K562 (cell line): ENCODE results near the gene DGCR2. TPM values are rescaled to one million over a fixed set of nuclear protein-coding genes. Genes with fewer than 3 reads are reported as not detected.

Source experiments
- CBX3 ChIP-seq, 2 experiments: IDR thresholded peaks; 1 replicate in 1 of 2; 2 replicates in 1 of 2; pipeline ENCODE4 v1.6.1; 2012; ENCODE audit warnings: inconsistent platforms in 2 of 2, low read length in 2 of 2, borderline replicate concordance in 1 of 2, control low read depth in 1 of 2
- CHD1 ChIP-seq: fragments of 200-600 bp; sonication (generic); IDR thresholded peaks from one replicate; pipeline ENCODE4 v1.6.1; 2012; ENCODE audit warnings: mild to moderate bottlenecking, moderate library complexity, low read length, inconsistent platforms
- CLOCK ChIP-seq: fragments of 250-450 bp; sonication (Bioruptor Pico); IDR thresholded peaks from 2 replicates; pipeline ENCODE4 v1.4.0; 2020; ENCODE audit warnings: mild to moderate bottlenecking, moderate library complexity, borderline replicate concordance
- ETS2 ChIP-seq: IDR thresholded peaks from 2 replicates; pipeline ENCODE4 v1.6.1; 2016; ENCODE audit warnings: borderline replicate concordance, missing genetic modification characterization, mild to moderate bottlenecking, moderate library complexity, missing compliant biosample characterization; ENCODE audit not compliant: poor library complexity, severe bottlenecking
- HIVEP1 ChIP-seq: fragments of 250-450 bp; sonication (Bioruptor Pico); IDR thresholded peaks from 2 replicates; pipeline ENCODE4 v1.4.0; 2020; ENCODE audit warnings: mild to moderate bottlenecking
- NFATC3 ChIP-seq: fragments of 450-650 bp; IDR thresholded peaks from 2 replicates; pipeline ENCODE4 v1.6.1; 2017; ENCODE audit warnings: mild to moderate bottlenecking
- RB1 ChIP-seq: fragments of 450-650 bp; IDR thresholded peaks from 2 replicates; pipeline ENCODE4 v1.6.1; 2017; ENCODE audit warnings: low read depth, mild to moderate bottlenecking
- RBM22 ChIP-seq: fragments of 200-400 bp; formaldehyde crosslinking; IDR thresholded peaks from 2 replicates; pipeline ENCODE4 v1.6.1; 2018; ENCODE audit warnings: low read length, low read depth; ENCODE audit not compliant: poor library complexity, severe bottlenecking
- TFAP4 ChIP-seq: sonication (generic); formaldehyde crosslinking; IDR thresholded peaks from 2 replicates; pipeline ENCODE4 v1.8.0; 2022; ENCODE audit warnings: missing genetic modification reagents, mild to moderate bottlenecking, moderate library complexity, borderline replicate concordance
- TOE1 ChIP-seq, 2 experiments: fragments of 450-650 bp in 1 of 2; sonication (generic) in 1 of 2; formaldehyde crosslinking in 1 of 2; IDR thresholded peaks; 2 replicates each; pipeline versions ENCODE4 v1.7.1 to v1.8.0; 2016 to 2022; ENCODE audit warnings: borderline replicate concordance in 2 of 2, mild to moderate bottlenecking in 2 of 2, antibody characterized with exemption in 1 of 2, inconsistent platforms in 1 of 2, low read depth in 1 of 2, missing genetic modification reagents in 1 of 2, moderate library complexity in 1 of 2
- USF1 ChIP-seq: sonication (generic); formaldehyde crosslinking; IDR thresholded peaks from 2 replicates; pipeline ENCODE4 v1.9.0; 2022; ENCODE audit warnings: mild to moderate bottlenecking, missing genetic modification reagents
- WHSC1 ChIP-seq: IDR thresholded peaks from one replicate; pipeline ENCODE4 v1.6.1; 2012; ENCODE audit warnings: low read length, control low read depth, inconsistent platforms
- ZNF124 ChIP-seq: sonication (generic); formaldehyde crosslinking; IDR thresholded peaks from 2 replicates; pipeline ENCODE4 v1.8.1; 2022; ENCODE audit warnings: missing genetic modification reagents
- ZNF282 ChIP-seq: sonication (generic); formaldehyde crosslinking; IDR thresholded peaks from 2 replicates; pipeline ENCODE4 v1.8.1; 2023; ENCODE audit warnings: missing genetic modification reagents
- ZNF316 ChIP-seq: fragments of 450-650 bp; IDR thresholded peaks from 2 replicates; pipeline ENCODE4 v1.6.1; 2016
- ZNF740 ChIP-seq, 3 experiments: fragments of 200-800 bp in 1 of 3; sonication (Bioruptor generic) in 1 of 3; sonication (generic) in 1 of 3; formaldehyde crosslinking in 1 of 3; IDR thresholded peaks; 2 replicates each; pipeline versions ENCODE4 v1.6.1 to v1.8.0; 2016 to 2022; ENCODE audit warnings: mild to moderate bottlenecking in 2 of 3, missing compliant biosample characterization in 2 of 3, missing genetic modification characterization in 2 of 3, missing genetic modification reagents in 1 of 3
- polyA plus RNA-seq, 8 experiments: library from polyadenylated mRNA; depleted of rRNA in 4 of 8; stranded (reverse) in 5 of 8; unstranded in 3 of 8; fragments of >200 nt; fragmentation: Nextera tagmentation in 2 of 8; fragmentation: Illumina TruSeq in 1 of 8; extraction: Ambion mirVana in 2 of 8; extraction: Trizol in 1 of 8; gene quantifications; 2 replicates each; pipeline versions ENCODE4 v1.2.1 to v1.2.3, GENCODE V29; 2011 to 2014; ENCODE audit warnings: inconsistent platforms in 1 of 8, missing spikeins in 1 of 8
- total RNA-seq, 7 experiments: library from RNA; depleted of rRNA in 6 of 7; stranded (reverse); fragments of >200 nt in 6 of 7; fragmentation: Illumina TruSeq in 2 of 7; extraction: Trizol in 2 of 7; gene quantifications; 2 replicates each; pipeline versions ENCODE4 v1.2.1 to v1.2.3, GENCODE V29; 2011 to 2021; ENCODE audit warnings: low replicate concordance in 1 of 7
- TF ChIP-seq, protein P1 (sequence below): sonication (generic); formaldehyde crosslinking; IDR thresholded peaks from 2 replicates; pipeline ENCODE4 v1.8.0; 2022; ENCODE audit warnings: mild to moderate bottlenecking, missing genetic modification reagents
- TF ChIP-seq, protein P2 (sequence below): fragments of 250-450 bp; sonication (Bioruptor Pico); IDR thresholded peaks from 2 replicates; pipeline ENCODE4 v1.6.1; 2021; ENCODE audit warnings: mild to moderate bottlenecking

The DGCR2 gene
- total and polyA plus RNA-seq, 9 of the 15 experiments (the other 6 are each of a cell fraction or from before 2014, with no cell fraction given), result 0.69 to 101 (median 56.4) TPM

DNA sequence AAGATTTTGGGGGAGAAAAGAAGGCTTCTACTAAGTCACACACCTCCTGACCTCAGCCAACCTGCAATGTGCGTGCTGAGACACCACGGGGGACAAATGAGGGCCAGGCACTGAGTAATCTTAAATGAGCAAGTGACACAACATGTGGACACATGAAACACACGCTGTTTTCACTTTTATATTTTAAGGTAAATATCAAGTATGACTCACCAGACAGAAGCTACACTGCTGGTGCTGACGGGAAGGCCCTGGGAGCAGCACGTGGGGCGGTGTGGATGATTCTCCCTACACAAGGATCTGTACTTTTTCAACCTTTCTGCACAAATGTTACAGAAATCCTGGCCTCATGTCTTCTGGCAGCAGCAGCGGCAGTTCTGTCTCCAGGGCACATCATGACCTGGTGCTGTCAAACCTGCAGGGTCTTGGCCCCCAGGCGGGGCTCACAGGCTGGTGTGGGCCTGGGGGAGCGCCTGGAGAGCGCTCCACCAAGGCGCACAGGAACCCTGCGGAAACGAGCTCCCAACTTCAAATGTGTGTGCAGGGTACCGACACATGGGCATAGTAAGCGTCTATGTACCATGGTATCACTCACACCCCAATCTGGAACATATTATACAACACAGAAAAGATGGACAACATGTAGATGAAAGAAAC lies 61.7 kb downstream of the DGCR2 start (continued):
- TF ChIP-seq ZNF740 (CRISPR knock-in tag; IDR thresholded peaks at IDR 0.05) (peak; percentile 6; the same call in 1 of the 2 replicates), ZNF740 (tag; IDR thresholded peaks at IDR 0.05) (no peak), CHD1 (peak; percentile 9), WHSC1 (peak; percentile 52), USF1 (CRISPR knock-in tag) (peak; percentile 56), RB1 (no peak), TOE1 (IDR thresholded peaks at IDR 0.05; ENCODE audit: borderline replicate concordance) (no peak), TOE1 (CRISPR knock-in tag; IDR thresholded peaks at IDR 0.05; ENCODE audit: borderline replicate concordance, low read depth) (0 out of 2 replicates have a peak, but pooled peaks have one; percentile 20), TFAP4 (0 out of 2 replicates have a peak, but pooled peaks have one; percentile 11), ZNF282 (CRISPR knock-in tag) (0 out of 2 replicates have a peak, but pooled peaks have one; percentile 46), ZNF316 (no peak), NFATC3 (no peak), ETS2 (tag) (no peak), ZNF124 (0 out of 2 replicates have a peak, but pooled peaks have one; percentile 45), CLOCK (CRISPR knock-in tag) (no peak), RBM22 (peak; percentile 8), CBX3 (IDR thresholded peaks at IDR 0.05; ENCODE audit: borderline replicate concordance in 1 of 2, low read length in 2 of 2) (no peak), HIVEP1 (no peak)
- TF ChIP-seq, protein P1, sequence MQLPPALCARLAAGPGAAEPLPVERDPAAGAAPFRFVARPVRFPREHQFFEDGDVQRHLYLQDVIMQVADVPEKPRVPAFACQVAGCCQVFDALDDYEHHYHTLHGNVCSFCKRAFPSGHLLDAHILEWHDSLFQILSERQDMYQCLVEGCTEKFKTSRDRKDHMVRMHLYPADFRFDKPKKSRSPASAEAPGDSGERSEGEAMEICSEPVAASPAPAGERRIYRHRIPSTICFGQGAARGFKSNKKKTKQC (CRISPR knock-in tag), result 0 out of 2 replicates have a peak, but pooled peaks have one; percentile 51
- TF ChIP-seq, protein P2, sequence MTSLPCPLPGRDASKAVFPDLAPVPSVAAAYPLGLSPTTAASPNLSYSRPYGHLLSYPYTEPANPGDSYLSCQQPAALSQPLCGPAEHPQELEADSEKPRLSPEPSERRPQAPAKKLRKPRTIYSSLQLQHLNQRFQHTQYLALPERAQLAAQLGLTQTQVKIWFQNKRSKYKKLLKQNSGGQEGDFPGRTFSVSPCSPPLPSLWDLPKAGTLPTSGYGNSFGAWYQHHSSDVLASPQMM (CRISPR knock-in tag), result no peak
